Brain microvascular endothelial cell (primary cell): ENCODE results near the gene PRCD.

ENCODE experiments used
- DNase-seq: peaks from one replicate; pipeline ENCODE4 v3.0.0-alpha.2; 2020
- H3K27ac ChIP-seq: fragments of 250-450 bp; sonication (Bioruptor Pico); 2 replicates; pipeline ENCODE4 v1.5.1; 2020; ENCODE audit warnings: mild to moderate bottlenecking, moderate library complexity
- H3K27me3 ChIP-seq: fragments of 250-450 bp; sonication (Bioruptor Pico); replicated peaks from 2 replicates; pipeline ENCODE4 v1.5.1; 2020; ENCODE audit warnings: mild to moderate bottlenecking
- H3K36me3 ChIP-seq: fragments of 250-450 bp; sonication (Bioruptor Pico); replicated peaks from 2 replicates; pipeline ENCODE4 v1.5.1; 2020; ENCODE audit warnings: mild to moderate bottlenecking
- H3K4me3 ChIP-seq: 2 replicates; pipeline ENCODE4 v1.5.1; 2011; ENCODE audit warnings: low read depth, mild to moderate bottlenecking, control low read depth, low read length, moderate library complexity
- in situ Hi-C: cut with HindIII; loops from 2 replicates; pipeline ENCODE4 v1.10.0; 2017; ENCODE audit warnings: low sequenced_read_pairs, low pct_ligation_motif_present
- TF ChIP-seq, protein P1 (sequence below): IDR thresholded peaks from 2 replicates; pipeline ENCODE4 v1.5.1; 2011; ENCODE audit warnings: low read depth, mild to moderate bottlenecking, moderate library complexity, low read length, control low read depth, inconsistent platforms; ENCODE audit errors: missing control alignments

PRCD gene

DNA sequence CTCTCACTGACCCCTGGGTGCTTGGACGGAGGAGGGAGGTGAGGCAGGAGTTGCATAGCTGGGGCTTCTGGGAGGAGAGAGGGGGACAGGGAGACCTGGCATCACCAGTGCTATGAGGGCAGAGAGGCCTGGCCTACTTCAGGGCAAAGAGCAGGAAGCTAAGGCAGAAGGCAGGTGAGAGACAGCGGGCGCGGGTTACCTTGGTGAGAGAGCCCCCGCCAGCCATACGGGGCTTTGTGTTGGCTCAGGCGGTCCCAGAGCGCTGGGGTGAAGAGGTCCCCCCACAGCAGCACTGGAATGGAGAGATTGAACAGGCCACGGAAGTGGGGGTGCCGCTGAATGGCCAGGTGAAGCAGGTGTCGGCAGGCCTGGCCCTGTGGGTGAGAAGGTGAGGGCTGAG is 34.3 kb downstream of the PRCD start:
- H3K27me3 ChIP-seq: no peaks in the 10 kb centered on the region
- no peak for DNase-seq
- no peak overlapping the region for H3K4me3 ChIP-seq
- TF ChIP-seq, protein P1, sequence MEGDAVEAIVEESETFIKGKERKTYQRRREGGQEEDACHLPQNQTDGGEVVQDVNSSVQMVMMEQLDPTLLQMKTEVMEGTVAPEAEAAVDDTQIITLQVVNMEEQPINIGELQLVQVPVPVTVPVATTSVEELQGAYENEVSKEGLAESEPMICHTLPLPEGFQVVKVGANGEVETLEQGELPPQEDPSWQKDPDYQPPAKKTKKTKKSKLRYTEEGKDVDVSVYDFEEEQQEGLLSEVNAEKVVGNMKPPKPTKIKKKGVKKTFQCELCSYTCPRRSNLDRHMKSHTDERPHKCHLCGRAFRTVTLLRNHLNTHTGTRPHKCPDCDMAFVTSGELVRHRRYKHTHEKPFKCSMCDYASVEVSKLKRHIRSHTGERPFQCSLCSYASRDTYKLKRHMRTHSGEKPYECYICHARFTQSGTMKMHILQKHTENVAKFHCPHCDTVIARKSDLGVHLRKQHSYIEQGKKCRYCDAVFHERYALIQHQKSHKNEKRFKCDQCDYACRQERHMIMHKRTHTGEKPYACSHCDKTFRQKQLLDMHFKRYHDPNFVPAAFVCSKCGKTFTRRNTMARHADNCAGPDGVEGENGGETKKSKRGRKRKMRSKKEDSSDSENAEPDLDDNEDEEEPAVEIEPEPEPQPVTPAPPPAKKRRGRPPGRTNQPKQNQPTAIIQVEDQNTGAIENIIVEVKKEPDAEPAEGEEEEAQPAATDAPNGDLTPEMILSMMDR: no peak
- H3K36me3 ChIP-seq: no peaks in the 10 kb centered on the region
- no peak overlapping the region for H3K27ac ChIP-seq
- in situ Hi-C loops: no loop called here

DNA sequence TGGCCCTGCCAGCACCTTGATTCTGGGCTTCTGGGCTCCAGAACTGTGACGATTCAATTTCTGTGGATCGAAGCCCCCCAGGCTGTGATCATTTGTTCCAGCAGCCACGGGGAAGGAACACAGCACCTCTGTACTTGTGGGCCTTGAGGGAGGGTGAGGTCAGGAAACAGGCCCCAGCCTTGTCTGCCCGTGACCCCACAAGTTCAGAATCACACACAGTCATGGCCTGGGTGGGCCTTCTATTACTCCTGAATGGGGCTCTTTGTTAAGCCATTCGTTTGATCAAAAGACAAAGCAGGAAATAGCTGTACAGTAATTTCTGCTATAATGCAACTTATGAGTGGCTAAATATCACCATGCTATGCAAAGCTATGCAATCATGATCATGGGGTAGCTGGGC is 35.7 kb downstream of the PRCD start:
- in situ Hi-C loops: no loop called here
- Histone ChIP-seq H3K4me3 (no peak overlapping the region), H3K36me3 (no peaks in the 10 kb centered on the region), H3K27me3 (no peaks in the 10 kb centered on the region), H3K27ac (no peak overlapping the region)
- no peak for DNase-seq
- TF ChIP-seq, protein P1: no peak

DNA sequence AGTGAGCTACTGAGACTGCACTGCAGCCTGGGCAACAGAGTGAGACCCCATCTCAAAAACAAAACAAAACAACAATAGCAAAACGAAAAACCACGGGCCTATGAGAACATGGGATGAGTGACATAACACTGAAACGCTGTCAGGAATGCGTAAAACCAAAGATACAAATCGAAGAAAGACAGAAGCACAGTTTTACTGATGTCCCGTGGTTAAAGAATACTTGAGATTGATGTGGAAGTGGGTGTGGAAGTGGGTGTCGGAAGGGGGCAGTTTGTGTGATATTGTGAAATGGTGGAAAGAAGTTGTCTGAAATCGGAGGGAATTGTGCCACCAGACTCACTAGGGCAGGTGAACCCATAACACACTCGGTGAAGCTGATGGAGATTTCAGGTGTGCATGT is 36.3 kb downstream of the PRCD start:
- H3K27me3 ChIP-seq: no peaks in the 10 kb centered on the region
- H3K27ac ChIP-seq: no peak overlapping the region
- TF ChIP-seq, protein P1: no peak
- in situ Hi-C loops: no loop called here
- DNase-seq: no peak
- no peak overlapping the region for H3K4me3 ChIP-seq
- no peaks in the 10 kb centered on the region for H3K36me3 ChIP-seq

DNA sequence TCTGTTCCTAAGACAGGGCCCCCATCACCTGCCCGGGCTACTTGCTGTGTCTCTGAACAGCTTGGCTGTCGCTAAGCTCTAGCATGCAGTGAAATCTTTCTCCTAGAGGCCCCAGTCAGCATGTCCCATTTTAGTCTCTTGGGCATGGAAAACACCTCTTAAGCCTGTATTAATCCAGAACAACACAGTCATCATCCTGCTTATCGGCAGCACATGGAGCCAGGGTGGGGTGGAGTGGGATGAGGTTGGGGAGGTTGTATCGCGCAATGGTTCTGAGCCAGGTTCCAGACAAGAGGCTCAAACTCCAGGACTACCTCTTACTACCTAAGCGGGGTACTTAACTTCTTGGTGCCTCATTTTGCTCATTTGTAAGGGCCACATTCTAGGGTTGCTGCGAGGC is 38.0 kb downstream of the PRCD start:
- Histone ChIP-seq H3K27me3 (no peaks in the 10 kb centered on the region), H3K36me3 (no peaks in the 10 kb centered on the region), H3K4me3 (no peak overlapping the region), H3K27ac (no peak overlapping the region)
- no peak for DNase-seq
- in situ Hi-C loops: no loop called here
- TF ChIP-seq, protein P1: no peak

DNA sequence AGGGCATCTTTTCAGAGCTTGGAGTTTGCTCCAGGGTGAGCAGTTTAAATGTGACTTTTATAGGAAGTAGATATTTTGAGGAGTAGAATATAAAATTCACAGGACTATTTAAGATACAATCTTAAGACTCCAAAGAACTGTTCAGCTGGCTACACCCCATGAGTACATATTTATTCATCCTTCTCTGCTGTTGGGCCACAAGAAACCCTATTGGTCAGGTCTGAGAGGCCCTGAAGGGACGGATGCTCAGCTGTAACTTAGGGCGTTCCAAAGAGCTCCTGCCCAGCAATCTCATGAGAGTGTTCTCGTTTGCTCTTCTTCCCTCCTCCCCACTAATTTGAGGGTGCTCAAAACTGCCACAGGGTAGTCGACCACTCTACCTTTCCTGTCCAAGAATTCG is 38.5 kb downstream of the PRCD start:
- DNase-seq: no peak
- in situ Hi-C loops: no loop called here
- H3K27ac ChIP-seq: no peak overlapping the region
- no peak overlapping the region for H3K4me3 ChIP-seq
- no peaks in the 10 kb centered on the region for H3K36me3 ChIP-seq
- TF ChIP-seq, protein P1: no peak
- no peaks in the 10 kb centered on the region for H3K27me3 ChIP-seq

DNA sequence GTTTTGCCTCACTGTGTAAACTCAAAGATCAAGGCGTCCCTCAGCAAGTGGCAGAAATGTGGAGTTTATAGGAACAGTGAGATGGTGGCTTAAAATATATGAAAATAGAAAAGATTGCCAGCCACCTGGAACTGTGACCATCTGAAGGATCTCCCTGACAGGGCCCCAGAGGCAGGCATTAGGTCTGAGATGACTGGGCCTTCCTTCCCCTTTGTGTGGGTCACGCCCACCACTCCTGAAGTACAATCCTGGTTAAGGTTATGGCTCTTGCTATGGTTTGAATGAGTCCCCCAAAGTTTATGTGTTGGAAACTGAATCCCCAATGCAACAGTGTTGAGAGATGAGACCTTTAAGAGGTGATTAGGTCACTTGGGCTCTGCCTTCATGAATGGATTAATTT is 39.4 kb downstream of the PRCD start:
- no peak overlapping the region for H3K4me3 ChIP-seq
- in situ Hi-C loops: no loop called here
- no peak for DNase-seq
- H3K27ac ChIP-seq: no peak overlapping the region
- TF ChIP-seq, protein P1: no peak
- no peaks in the 10 kb centered on the region for H3K27me3 ChIP-seq
- H3K36me3 ChIP-seq: no peaks in the 10 kb centered on the region
